DOHH2 (cell line): ENCODE data around the gene ZMYND8.
"Not testable (repeated sequence)": the region's sequence is repeated elsewhere in the genome, so short reads cannot be mapped to it uniquely, and the experiment has no call there.

Experiments used
- H3F3A ChIP-seq: fragments of 200-600 bp; sonication (generic), shearing (Covaris generic); 2 replicates; pipeline ENCODE4 v1.6.0; 2016; ENCODE audit warnings: antibody characterized with exemption, mild to moderate bottlenecking; ENCODE audit not compliant: control insufficient read depth, insufficient read depth
- H3K27ac ChIP-seq: fragments of 200-600 bp; sonication (generic); 2 replicates; pipeline ENCODE4 v1.5.1; 2014; ENCODE audit warnings: low read depth, mild to moderate bottlenecking, low read length, moderate library complexity
- H3K27me3 ChIP-seq: fragments of 200-600 bp; sonication (generic); 2 replicates; pipeline ENCODE4 v1.6.1; 2014; ENCODE audit warnings: mild to moderate bottlenecking, low read length, mixed read lengths; ENCODE audit not compliant: control insufficient read depth
- H3K36me3 ChIP-seq: fragments of 200-600 bp; sonication (generic); 2 replicates; pipeline ENCODE4 v1.6.1; 2014; ENCODE audit warnings: mild to moderate bottlenecking, low read length, moderate library complexity, mixed read lengths; ENCODE audit not compliant: control insufficient read depth
- H3K4me1 ChIP-seq: fragments of 200-600 bp; sonication (generic); 2 replicates; pipeline ENCODE4 v1.6.1; 2014; ENCODE audit warnings: mild to moderate bottlenecking, low read length, mixed read lengths; ENCODE audit not compliant: control insufficient read depth
- H3K4me2 ChIP-seq: fragments of 200-600 bp; sonication (generic); 2 replicates; pipeline ENCODE4 v1.6.0; 2014; ENCODE audit warnings: mild to moderate bottlenecking, low read length, moderate library complexity
- H3K4me3 ChIP-seq: fragments of 200-600 bp; sonication (generic); 2 replicates; pipeline ENCODE4 v1.5.1; 2014; ENCODE audit warnings: mild to moderate bottlenecking, low read length, mixed read lengths
- H3K79me2 ChIP-seq: fragments of 200-600 bp; sonication (generic); 2 replicates; pipeline ENCODE4 v1.6.1; 2014; ENCODE audit warnings: mild to moderate bottlenecking, low read length, mixed read lengths; ENCODE audit not compliant: control insufficient read depth
- H3K9me2 ChIP-seq: fragments of 200-600 bp; sonication (generic); replicated peaks from 2 replicates; pipeline ENCODE4 v1.6.1; 2014; ENCODE audit warnings: mild to moderate bottlenecking, low read length, mixed read lengths; ENCODE audit not compliant: control insufficient read depth
- H3K9me3 ChIP-seq: fragments of 200-600 bp; sonication (generic); 2 replicates; pipeline ENCODE4 v1.6.1; 2014; ENCODE audit warnings: antibody characterized with exemption, low read length, mixed read lengths; ENCODE audit not compliant: control insufficient read depth, insufficient read depth
- H4K20me1 ChIP-seq: fragments of 200-600 bp; sonication (generic); 2 replicates; pipeline ENCODE4 v1.6.0; 2014; ENCODE audit warnings: low read depth, mild to moderate bottlenecking, antibody characterized with exemption, low read length, moderate library complexity; ENCODE audit not compliant: control insufficient read depth, insufficient read depth
- CTCF ChIP-seq: fragments of 200-600 bp; sonication (generic); IDR thresholded peaks from one replicate; pipeline ENCODE4 v1.5.1; 2014; ENCODE audit warnings: antibody characterized with exemption, mild to moderate bottlenecking, low read depth, low read length; ENCODE audit not compliant: poor library complexity, severe bottlenecking
- EZH2phosphoT487 ChIP-seq: fragments of 200-600 bp; sonication (generic); IDR thresholded peaks from 2 replicates; pipeline ENCODE4 v1.6.1; 2017; ENCODE audit warnings: borderline replicate concordance, mild to moderate bottlenecking, antibody characterized with exemption, low read length, moderate library complexity, mixed read lengths

The ZMYND8 gene

GRCh38 chr20:47290008-47290407 lies 66.5 kb downstream of the ZMYND8 start:
- Histone ChIP-seq H3K27ac (no peak overlapping the region), H3K4me2 (no peak overlapping the region), H3K4me1 (no peaks in the 10 kb centered on the region), H3K9me2 (no peaks in the 10 kb centered on the region), H4K20me1 (no peaks in the 10 kb centered on the region), H3K79me2 (no peaks in the 10 kb centered on the region), H3K27me3 (no peaks in the 10 kb centered on the region), H3K36me3 (peaks cover 77% of the 10 kb centered on the region), H3F3A (peaks cover 8% of the 10 kb centered on the region), H3K9me3 (no peaks in the 10 kb centered on the region), H3K4me3 (no peak overlapping the region)
- TF ChIP-seq EZH2phosphoT487 = no peak
- no peak for TF ChIP-seq CTCF

GRCh38 chr20:47289096-47289495 lies 67.4 kb downstream of the ZMYND8 start:
- Histone ChIP-seq H3K4me1 (no peaks in the 10 kb centered on the region), H3F3A (peaks cover 8% of the 10 kb centered on the region), H3K36me3 (peaks cover 77% of the 10 kb centered on the region), H3K79me2 (no peaks in the 10 kb centered on the region), H3K9me3 (no peaks in the 10 kb centered on the region), H3K4me2 (no peak overlapping the region), H3K9me2 (no peaks in the 10 kb centered on the region), H4K20me1 (no peaks in the 10 kb centered on the region), H3K4me3 (no peak overlapping the region), H3K27ac (no peak overlapping the region), H3K27me3 (no peaks in the 10 kb centered on the region)
- TF ChIP-seq CTCF = no peak
- no peak for TF ChIP-seq EZH2phosphoT487

GRCh38 chr20:47288530-47288929 lies 68.0 kb downstream of the ZMYND8 start:
- H3K4me2 ChIP-seq, H3K4me1 ChIP-seq, H3K4me3 ChIP-seq, H3F3A ChIP-seq, H3K79me2 ChIP-seq, H3K27me3 ChIP-seq, H4K20me1 ChIP-seq, H3K9me3 ChIP-seq, H3K27ac ChIP-seq, H3K9me2 ChIP-seq: not testable (repeated sequence)
- peaks cover 79% of the 10 kb centered on the region for H3K36me3 ChIP-seq

- H3K4me2 ChIP-seq = no peak overlapping the region
- peaks cover 83% of the 10 kb centered on the region for H3K36me3 ChIP-seq
- no peaks in the 10 kb centered on the region for H3K9me3 ChIP-seq
- H3K27me3 ChIP-seq = no peaks in the 10 kb centered on the region
- H3K79me2 ChIP-seq = no peaks in the 10 kb centered on the region
- no peak overlapping the region for H3K27ac ChIP-seq
- no peak overlapping the region for H3K4me3 ChIP-seq
- H3K4me1 ChIP-seq = no peaks in the 10 kb centered on the region
- peaks cover 8% of the 10 kb centered on the region for H3F3A ChIP-seq
- no peak for TF ChIP-seq CTCF
- no peak for TF ChIP-seq EZH2phosphoT487
- no peaks in the 10 kb centered on the region for H4K20me1 ChIP-seq
- no peaks in the 10 kb centered on the region for H3K9me2 ChIP-seq
These were observed 68.8 kb downstream of the ZMYND8 start for GRCh38 chr20:47287609-47288144.
